K562 (cell line): Measurements from ENCODE around the gene CD38. TPM values are rescaled to one million over a fixed set of nuclear protein-coding genes. Genes with fewer than 3 reads are reported as not detected.

Experiments used
- ATAC-seq: fragments of 200-7000 bp; cut with Tn5 transposase; 3 replicates; pipeline ENCODE4 v1.9.1; 2020; ENCODE audit warnings: moderate library complexity
- BruUV-seq: library from RNA; stranded (reverse); fragments of 400-500 nt; replicated peaks from 2 replicates; lab custom pipeline; 2021; lab: Mats Ljungman, UMichigan
- CTCF ChIA-PET: fragments of 300-600 bp; formaldehyde crosslinking; extraction: SDS; loops from one replicate; lab custom pipeline; 2021; ENCODE audit warnings: low intra/inter-chr PET ratio; lab: Yijun Ruan, JAX
- POLR2A ChIA-PET: fragments of 300-600, 350-650 bp; sonication (Branson Sonifier 250); formaldehyde crosslinking; extraction: SDS; loops from one replicate; lab custom pipeline; 2021; ENCODE audit warnings: antibody characterized with exemption, inconsistent platforms; lab: Yijun Ruan, JAX
- DNase-seq, 4 experiments: peaks; one replicate each; pipeline versions ENCODE4 v3.0.0 to v3.0.0-alpha.2; 2011 to 2018; ENCODE audit warnings: low spot score in 3 of 4, mixed read lengths in 3 of 4; ENCODE audit errors: extremely low read depth in 1 of 4
- FAIRE-seq: peaks from 2 replicates; lab custom pipeline; 2011; peaks lifted over from hg19 to GRCh38; lab: Jason Lieb, UNC
- H2AFZ ChIP-seq: 2 replicates; pipeline ENCODE4 v1.6.0; 2011; ENCODE audit warnings: low read depth, low read length, control low read depth, inconsistent platforms
- H3K27ac ChIP-seq: fragments of 200-600 bp; 3 replicates; pipeline ENCODE4 v1.8.0; 2011; ENCODE audit warnings: low read depth, mild to moderate bottlenecking, control low read depth, inconsistent platforms, low read length, moderate library complexity, mixed read lengths; ENCODE audit errors: extremely low read depth
- H3K27me3 ChIP-seq, 2 experiments: fragments of 300-600 bp in 1 of 2; 2 replicates in 1 of 2; 3 replicates in 1 of 2; pipeline versions ENCODE4 v1.6.0 to v1.8.0; 2011; ENCODE audit warnings: inconsistent platforms in 2 of 2, low read length in 2 of 2, mild to moderate bottlenecking in 1 of 2, mixed read lengths in 1 of 2, moderate library complexity in 1 of 2; ENCODE audit not compliant: control insufficient read depth in 2 of 2, insufficient read depth in 2 of 2
- H3K36me3 ChIP-seq: fragments of 300-600 bp; 3 replicates; pipeline ENCODE4 v1.8.0; 2011; ENCODE audit warnings: mild to moderate bottlenecking, low read length, inconsistent platforms; ENCODE audit not compliant: control insufficient read depth, insufficient read depth
- H3K4me1 ChIP-seq, 2 experiments: fragments of 200-600 bp in 1 of 2; replicated peaks in 1 of 2; 2 replicates in 1 of 2; 3 replicates in 1 of 2; pipeline versions ENCODE4 v1.5.1 to v1.8.0; 2011; ENCODE audit warnings: inconsistent platforms in 2 of 2, low read length in 2 of 2, mild to moderate bottlenecking in 1 of 2, mixed read lengths in 1 of 2, moderate library complexity in 1 of 2; ENCODE audit not compliant: control insufficient read depth in 2 of 2, insufficient read depth in 2 of 2
- H3K4me2 ChIP-seq: 2 replicates; pipeline ENCODE4 v1.6.1; 2011; ENCODE audit warnings: low read length, control low read depth, inconsistent platforms, mixed read lengths; ENCODE audit not compliant: insufficient read depth
- H3K4me3 ChIP-seq: fragments of 200-600 bp; sonication (generic), shearing (Covaris generic); 2 replicates; pipeline ENCODE4 v1.5.1; 2016; ENCODE audit warnings: control low read depth, inconsistent platforms
- H3K79me2 ChIP-seq: fragments of 200-600 bp; 3 replicates; pipeline ENCODE4 v1.8.0; 2011; ENCODE audit warnings: low read length, inconsistent platforms; ENCODE audit not compliant: control insufficient read depth, insufficient read depth
- H3K9ac ChIP-seq, 2 experiments: 2 replicates each; pipeline versions ENCODE4 v1.6.0 to v1.6.1; 2011; ENCODE audit warnings: low read depth in 2 of 2, low read length in 2 of 2, control low read depth in 1 of 2, inconsistent platforms in 1 of 2, mild to moderate bottlenecking in 1 of 2, mixed read lengths in 1 of 2; ENCODE audit not compliant: insufficient read depth in 1 of 2
- H3K9me1 ChIP-seq: one replicate; pipeline ENCODE4 v1.6.0; 2011; ENCODE audit warnings: inconsistent platforms, mild to moderate bottlenecking, low read length, moderate library complexity; ENCODE audit not compliant: control insufficient read depth, insufficient read depth
- H3K9me3 ChIP-seq: replicated peaks from 2 replicates; pipeline ENCODE4 v1.5.1; 2011; ENCODE audit warnings: low read depth, low read length, inconsistent platforms; ENCODE audit not compliant: control insufficient read depth, insufficient read depth
- H4K20me1 ChIP-seq: replicated peaks from 2 replicates; pipeline ENCODE4 v1.6.1; 2011; ENCODE audit warnings: low read length, inconsistent platforms, mixed read lengths; ENCODE audit not compliant: control insufficient read depth, insufficient read depth
- FOXK1 ChIP-seq: sonication (generic); formaldehyde crosslinking; IDR thresholded peaks from 2 replicates; pipeline ENCODE4 v1.8.0; 2022; ENCODE audit warnings: missing genetic modification reagents, mild to moderate bottlenecking, borderline replicate concordance
- POLR2A ChIP-seq: fragments of 450-650 bp; conservative IDR thresholded peaks from 2 replicates; pipeline ENCODE4 v1.6.1; 2016
- TBP ChIP-seq: optimal IDR thresholded peaks from 2 replicates; pipeline ENCODE3; 2011; ENCODE audit warnings: low read depth, low read length, improper control_type of control experiment
- WGBS: fragments of 100-300 bp; shearing (Covaris generic); methylation state at CpG from one replicate; pipeline ENCODE4 v1.1.6; 2016; ENCODE audit warnings: low coverage, mixed read lengths; ENCODE audit not compliant: insufficient coverage; ENCODE audit errors: missing lambda C conversion rate; 5-methylcytosine and 5-hydroxymethylcytosine counted together
- in situ Hi-C: fragments of 300-500 bp; cut with MboI; formaldehyde crosslinking; loops from 4 replicates; pipeline ENCODE4 v1.15.0; 2018; ENCODE audit warnings: inconsistent platforms, mixed read lengths
- intact Hi-C: fragments of 100-400 bp; cut with micrococcal nuclease; formaldehyde crosslinking; loops from 2 replicates; pipeline ENCODE4 v1.14.2; 2022
- polyA plus RNA-seq, 8 experiments: library from polyadenylated mRNA; depleted of rRNA in 4 of 8; stranded (reverse) in 5 of 8; unstranded in 3 of 8; fragments of >200 nt; fragmentation: Nextera tagmentation in 2 of 8; fragmentation: Illumina TruSeq in 1 of 8; extraction: Ambion mirVana in 2 of 8; extraction: Trizol in 1 of 8; gene quantifications; 2 replicates each; pipeline versions ENCODE4 v1.2.1 to v1.2.3, GENCODE V29; 2011 to 2014; ENCODE audit warnings: inconsistent platforms in 1 of 8, missing spikeins in 1 of 8
- total RNA-seq, 7 experiments: library from RNA; depleted of rRNA in 6 of 7; stranded (reverse); fragments of >200 nt in 6 of 7; fragmentation: Illumina TruSeq in 2 of 7; extraction: Trizol in 2 of 7; gene quantifications; 2 replicates each; pipeline versions ENCODE4 v1.2.1 to v1.2.3, GENCODE V29; 2011 to 2021; ENCODE audit warnings: low replicate concordance in 1 of 7
- TF ChIP-seq, protein P1 (sequence below): fragments of 450-650 bp; IDR thresholded peaks from 2 replicates; pipeline ENCODE4 v1.6.1; 2017; ENCODE audit warnings: antibody characterized with exemption, mild to moderate bottlenecking

Gene CD38
- total and polyA plus RNA-seq, 9 of the 15 experiments (the other 6 are each of a cell fraction or from before 2014, with no cell fraction given), result 0.04 to 0.06 (median 0.04) TPM; not detected in 5

DNA sequence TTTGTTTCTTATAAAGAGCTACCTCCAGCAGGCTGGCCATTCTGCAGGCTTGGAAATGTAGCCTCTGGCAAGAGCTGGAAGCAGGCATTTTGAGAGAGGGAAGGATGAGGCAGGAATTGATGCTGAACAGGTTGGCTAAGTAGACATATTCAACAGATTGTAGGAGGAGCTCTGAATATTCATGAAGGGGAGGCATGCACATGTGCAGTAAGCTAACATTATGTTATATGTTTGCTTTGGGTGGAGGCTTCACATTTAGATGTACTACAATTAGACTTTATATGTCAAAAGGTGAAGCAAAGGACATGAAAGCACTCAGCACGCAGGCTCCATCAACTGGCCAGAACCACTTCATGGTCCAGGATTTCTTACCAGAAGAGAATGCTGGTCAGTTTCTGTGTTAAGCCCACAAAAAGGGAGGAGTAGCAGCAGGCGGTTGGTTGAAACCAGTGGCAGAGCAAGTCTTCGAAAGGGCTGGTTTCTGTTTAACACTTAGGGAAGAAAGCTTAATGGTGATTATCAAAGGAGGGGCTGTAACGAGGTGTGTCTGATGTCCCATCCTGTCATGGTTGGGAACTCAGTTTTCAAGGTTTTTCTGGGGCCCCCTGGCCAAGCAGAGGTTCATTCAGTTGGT is 105.6 kb downstream of the CD38 start:
- ATAC-seq (no peak), DNase-seq (no peak), FAIRE-seq (no peak)
- Histone ChIP-seq H3K4me1 (no peaks in the 10 kb centered on the region), H3K9ac (no peak overlapping the region), H3K4me3 (no peak overlapping the region), H3K27me3 (no peaks in the 10 kb centered on the region; a peak in 1 of 5 replicates), H3K9me1 (no peaks in the 10 kb centered on the region), H3K36me3 (no peaks in the 10 kb centered on the region), H4K20me1 (no peaks in the 10 kb centered on the region), H3K79me2 (no peaks in the 10 kb centered on the region), H2AFZ (no peak overlapping the region), H3K27ac (no peak overlapping the region), H3K4me2 (no peak overlapping the region), H3K9me3 (no peaks in the 10 kb centered on the region)
- in situ Hi-C loops, result no loop called here
- no TSS peak for BruUV-seq
- CTCF ChIA-PET, result interaction anchor here (1.6 to 2.0 kb wide), 2 partner anchors 73 to 77 kb away, joined by 3 to 10 read pairs; no protein-coding TSS in a partner anchor
- 0% methylated on average over 4 of the region's 4 CpGs for WGBS
- TF ChIP-seq FOXK1 (no peak), POLR2A (no peak), TBP (no peak)
- TF ChIP-seq, protein P1, sequence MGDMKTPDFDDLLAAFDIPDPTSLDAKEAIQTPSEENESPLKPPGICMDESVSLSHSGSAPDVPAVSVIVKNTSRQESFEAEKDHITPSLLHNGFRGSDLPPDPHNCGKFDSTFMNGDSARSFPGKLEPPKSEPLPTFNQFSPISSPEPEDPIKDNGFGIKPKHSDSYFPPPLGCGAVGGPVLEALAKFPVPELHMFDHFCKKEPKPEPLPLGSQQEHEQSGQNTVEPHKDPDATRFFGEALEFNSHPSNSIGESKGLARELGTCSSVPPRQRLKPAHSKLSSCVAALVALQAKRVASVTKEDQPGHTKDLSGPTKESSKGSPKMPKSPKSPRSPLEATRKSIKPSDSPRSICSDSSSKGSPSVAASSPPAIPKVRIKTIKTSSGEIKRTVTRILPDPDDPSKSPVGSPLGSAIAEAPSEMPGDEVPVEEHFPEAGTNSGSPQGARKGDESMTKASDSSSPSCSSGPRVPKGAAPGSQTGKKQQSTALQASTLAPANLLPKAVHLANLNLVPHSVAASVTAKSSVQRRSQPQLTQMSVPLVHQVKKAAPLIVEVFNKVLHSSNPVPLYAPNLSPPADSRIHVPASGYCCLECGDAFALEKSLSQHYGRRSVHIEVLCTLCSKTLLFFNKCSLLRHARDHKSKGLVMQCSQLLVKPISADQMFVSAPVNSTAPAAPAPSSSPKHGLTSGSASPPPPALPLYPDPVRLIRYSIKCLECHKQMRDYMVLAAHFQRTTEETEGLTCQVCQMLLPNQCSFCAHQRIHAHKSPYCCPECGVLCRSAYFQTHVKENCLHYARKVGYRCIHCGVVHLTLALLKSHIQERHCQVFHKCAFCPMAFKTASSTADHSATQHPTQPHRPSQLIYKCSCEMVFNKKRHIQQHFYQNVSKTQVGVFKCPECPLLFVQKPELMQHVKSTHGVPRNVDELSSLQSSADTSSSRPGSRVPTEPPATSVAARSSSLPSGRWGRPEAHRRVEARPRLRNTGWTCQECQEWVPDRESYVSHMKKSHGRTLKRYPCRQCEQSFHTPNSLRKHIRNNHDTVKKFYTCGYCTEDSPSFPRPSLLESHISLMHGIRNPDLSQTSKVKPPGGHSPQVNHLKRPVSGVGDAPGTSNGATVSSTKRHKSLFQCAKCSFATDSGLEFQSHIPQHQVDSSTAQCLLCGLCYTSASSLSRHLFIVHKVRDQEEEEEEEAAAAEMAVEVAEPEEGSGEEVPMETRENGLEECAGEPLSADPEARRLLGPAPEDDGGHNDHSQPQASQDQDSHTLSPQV, result no peak
- intact Hi-C loops, result loop anchor here (2.0 to 10.0 kb wide), 3 partner anchors 79 to 381 kb away; no protein-coding TSS in a partner anchor
- POLR2A ChIA-PET, result no interaction called here
